Smooth muscle cell (in vitro differentiated cells): Measurements from ENCODE around the gene KANSL1. TPM values are rescaled to one million over a fixed set of nuclear protein-coding genes. Genes with fewer than 3 reads are reported as not detected.

ENCODE experiments used
- DNase-seq: peaks from one replicate; lab custom pipeline; 2025; ENCODE audit not compliant: unreplicated experiment; lab: John Stamatoyannopoulos, UW
- H2AFZ ChIP-seq: fragments of 200-600 bp; sonication (generic); 2 replicates; pipeline ENCODE4 v1.6.0; 2016; ENCODE audit warnings: antibody characterized with exemption, low read depth, mild to moderate bottlenecking
- H3F3A ChIP-seq: fragments of 200-600 bp; sonication (generic); 2 replicates; pipeline ENCODE4 v1.6.0; 2017; ENCODE audit warnings: antibody characterized with exemption, low read depth
- H3K27ac ChIP-seq: fragments of 200-600 bp; sonication (generic); 2 replicates; pipeline ENCODE4 v1.5.1; 2016; ENCODE audit warnings: low read depth, mild to moderate bottlenecking
- H3K27me3 ChIP-seq: fragments of 200-600 bp; sonication (generic); 2 replicates; pipeline ENCODE4 v1.6.1; 2016; ENCODE audit warnings: low read depth, mild to moderate bottlenecking
- H3K36me3 ChIP-seq: fragments of 200-600 bp; sonication (generic); 2 replicates; pipeline ENCODE4 v1.5.1; 2016; ENCODE audit warnings: low read depth
- H3K4me1 ChIP-seq: fragments of 200-600 bp; sonication (generic); 2 replicates; pipeline ENCODE4 v1.5.1; 2016; ENCODE audit warnings: low read depth
- H3K4me2 ChIP-seq: fragments of 200-600 bp; sonication (generic); 2 replicates; pipeline ENCODE4 v1.6.0; 2016; ENCODE audit warnings: mild to moderate bottlenecking
- H3K4me3 ChIP-seq: fragments of 200-600 bp; sonication (generic); 2 replicates; pipeline ENCODE4 v1.5.1; 2016; ENCODE audit warnings: mild to moderate bottlenecking
- H3K79me2 ChIP-seq: fragments of 200-600 bp; sonication (generic); 2 replicates; pipeline ENCODE4 v1.6.0; 2016; ENCODE audit warnings: low read depth, mild to moderate bottlenecking
- H3K9ac ChIP-seq: fragments of 200-600 bp; sonication (generic); 2 replicates; pipeline ENCODE4 v1.6.0; 2016; ENCODE audit warnings: low read depth
- H3K9me3 ChIP-seq: fragments of 200-600 bp; sonication (generic); replicated peaks from 2 replicates; pipeline ENCODE4 v1.5.1; 2016; ENCODE audit warnings: low read depth
- H4K20me1 ChIP-seq: fragments of 200-600 bp; sonication (generic); 2 replicates; pipeline ENCODE4 v1.6.0; 2016; ENCODE audit warnings: low read depth
- WGBS: methylation state at CpG from one replicate; pipeline ENCODE4 v1.1.7; 2016; ENCODE audit warnings: low lambda C conversion rate; 5-methylcytosine and 5-hydroxymethylcytosine counted together
- polyA plus RNA-seq: library from polyadenylated mRNA; unstranded; fragments of >200 nt; fragmentation: Nextera tagmentation; extraction: Ambion mirVana; gene quantifications from 2 replicates; pipeline ENCODE4 v1.2.1, GENCODE V29; 2016
- total RNA-seq: library from RNA; depleted of rRNA; stranded (reverse); fragments of >200 nt; gene quantifications from 2 replicates; pipeline ENCODE4 v1.2.3, GENCODE V29; 2014
- TF ChIP-seq, protein P1 (sequence below): fragments of 200-600 bp; sonication (generic); IDR thresholded peaks from 2 replicates; pipeline ENCODE4 v1.5.1; 2017; ENCODE audit warnings: borderline replicate concordance, mild to moderate bottlenecking, antibody characterized with exemption; ENCODE audit not compliant: insufficient read depth, poor library complexity, severe bottlenecking

KANSL1 gene
- total and polyA plus RNA-seq, 2 experiments from 2014 or later: 16.9 to 69.7 TPM

DNA sequence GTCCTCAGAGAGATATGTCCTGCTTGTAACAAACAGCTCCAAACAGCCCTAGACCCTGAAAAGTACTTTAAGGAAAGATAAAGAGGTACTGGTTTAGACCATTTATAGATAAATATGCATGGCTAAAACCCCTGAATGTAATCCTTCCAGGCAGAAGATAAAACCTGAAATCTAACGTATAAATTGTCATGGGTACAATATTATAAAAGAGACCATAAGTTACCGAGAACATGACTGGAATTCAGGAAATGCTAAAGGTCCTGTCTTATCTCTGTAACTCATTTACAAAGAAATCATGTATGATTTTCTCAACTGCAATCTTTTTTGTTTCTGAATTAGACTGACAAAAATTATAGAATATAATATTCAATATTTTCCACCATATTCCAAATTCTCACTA lies 9.2 kb upstream of the KANSL1 start:
- Histone ChIP-seq H3K79me2 (peaks cover 94% of the 10 kb centered on the region), H3K27me3 (no peaks in the 10 kb centered on the region), H3K4me1 (no peaks in the 10 kb centered on the region), H3K9ac (no peak overlapping the region), H3F3A (no peaks in the 10 kb centered on the region), H3K4me2 (no peak overlapping the region), H2AFZ (no peak overlapping the region), H3K27ac (no peak overlapping the region), H4K20me1 (peaks cover 98% of the 10 kb centered on the region), H3K36me3 (no peaks in the 10 kb centered on the region), H3K9me3 (no peaks in the 10 kb centered on the region), H3K4me3 (peak overlapping the region; percentile 6)
- DNase-seq: no peak
- TF ChIP-seq, protein P1, sequence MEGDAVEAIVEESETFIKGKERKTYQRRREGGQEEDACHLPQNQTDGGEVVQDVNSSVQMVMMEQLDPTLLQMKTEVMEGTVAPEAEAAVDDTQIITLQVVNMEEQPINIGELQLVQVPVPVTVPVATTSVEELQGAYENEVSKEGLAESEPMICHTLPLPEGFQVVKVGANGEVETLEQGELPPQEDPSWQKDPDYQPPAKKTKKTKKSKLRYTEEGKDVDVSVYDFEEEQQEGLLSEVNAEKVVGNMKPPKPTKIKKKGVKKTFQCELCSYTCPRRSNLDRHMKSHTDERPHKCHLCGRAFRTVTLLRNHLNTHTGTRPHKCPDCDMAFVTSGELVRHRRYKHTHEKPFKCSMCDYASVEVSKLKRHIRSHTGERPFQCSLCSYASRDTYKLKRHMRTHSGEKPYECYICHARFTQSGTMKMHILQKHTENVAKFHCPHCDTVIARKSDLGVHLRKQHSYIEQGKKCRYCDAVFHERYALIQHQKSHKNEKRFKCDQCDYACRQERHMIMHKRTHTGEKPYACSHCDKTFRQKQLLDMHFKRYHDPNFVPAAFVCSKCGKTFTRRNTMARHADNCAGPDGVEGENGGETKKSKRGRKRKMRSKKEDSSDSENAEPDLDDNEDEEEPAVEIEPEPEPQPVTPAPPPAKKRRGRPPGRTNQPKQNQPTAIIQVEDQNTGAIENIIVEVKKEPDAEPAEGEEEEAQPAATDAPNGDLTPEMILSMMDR: no peak
- 77% methylated on average over 2 of the region's 2 CpGs for WGBS

DNA sequence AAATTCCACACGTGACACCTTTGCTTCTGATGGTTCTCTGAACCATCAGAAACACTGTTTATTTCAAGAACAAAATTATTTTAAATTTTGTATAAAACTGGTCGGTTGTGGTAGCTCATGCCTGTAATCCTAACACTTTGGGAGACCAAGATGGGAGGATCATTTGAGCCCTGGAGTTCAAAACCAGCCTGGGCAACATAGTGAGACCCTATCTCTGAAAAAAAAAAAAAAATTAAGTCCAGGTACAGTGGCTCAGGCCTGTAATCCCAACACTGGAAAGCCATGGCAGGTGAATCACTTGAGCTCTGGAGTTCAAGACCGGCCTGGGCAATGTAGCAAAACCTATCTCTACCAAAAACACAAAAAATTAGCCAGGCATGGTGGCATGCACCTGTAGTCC lies 8.3 kb upstream of the KANSL1 start:
- WGBS: 98% methylated on average over 3 of the region's 3 CpGs
- H3K27me3 ChIP-seq: no peaks in the 10 kb centered on the region
- H3K9ac ChIP-seq: no peak overlapping the region
- H4K20me1 ChIP-seq: peaks cover 97% of the 10 kb centered on the region
- H2AFZ ChIP-seq: no peak overlapping the region
- H3F3A ChIP-seq: no peaks in the 10 kb centered on the region
- no peaks in the 10 kb centered on the region for H3K9me3 ChIP-seq
- no peaks in the 10 kb centered on the region for H3K4me1 ChIP-seq
- peaks cover 95% of the 10 kb centered on the region for H3K79me2 ChIP-seq
- no peak overlapping the region for H3K27ac ChIP-seq
- H3K36me3 ChIP-seq: no peaks in the 10 kb centered on the region
- no peak overlapping the region for H3K4me3 ChIP-seq
- no peak overlapping the region for H3K4me2 ChIP-seq
- TF ChIP-seq, protein P1: no peak
- DNase-seq: no peak

DNA sequence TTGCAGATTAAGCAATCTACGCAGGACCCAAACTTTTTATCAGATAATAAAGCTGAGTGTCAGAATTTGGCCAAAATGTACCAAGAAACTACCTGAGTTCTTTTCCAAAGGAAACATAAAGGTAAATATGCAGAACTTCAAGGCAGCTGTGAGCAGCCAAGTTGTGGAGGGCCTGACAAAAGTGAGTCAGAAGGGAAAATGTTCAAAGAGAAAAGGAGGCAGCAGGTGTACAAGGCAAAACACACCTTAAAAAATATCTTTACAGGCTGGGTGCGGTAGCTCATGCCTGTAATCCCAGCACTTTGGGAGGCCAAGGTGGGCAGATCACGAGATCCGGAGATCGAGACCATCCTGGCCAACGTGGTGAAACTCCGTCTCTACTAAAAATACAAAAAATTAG lies 7.0 kb upstream of the KANSL1 start:
- Histone ChIP-seq H3K9me3 (no peaks in the 10 kb centered on the region), H3K4me1 (no peaks in the 10 kb centered on the region), H3K27me3 (no peaks in the 10 kb centered on the region), H3K4me3 (no peak overlapping the region), H3K4me2 (no peak overlapping the region), H3K79me2 (peaks cover 98% of the 10 kb centered on the region), H4K20me1 (peaks cover 97% of the 10 kb centered on the region), H3K9ac (no peak overlapping the region), H3F3A (no peaks in the 10 kb centered on the region), H2AFZ (no peak overlapping the region), H3K36me3 (no peaks in the 10 kb centered on the region), H3K27ac (no peak overlapping the region)
- TF ChIP-seq, protein P1: no peak
- no peak for DNase-seq
- 90% methylated on average over 7 of the region's 7 CpGs for WGBS

DNA sequence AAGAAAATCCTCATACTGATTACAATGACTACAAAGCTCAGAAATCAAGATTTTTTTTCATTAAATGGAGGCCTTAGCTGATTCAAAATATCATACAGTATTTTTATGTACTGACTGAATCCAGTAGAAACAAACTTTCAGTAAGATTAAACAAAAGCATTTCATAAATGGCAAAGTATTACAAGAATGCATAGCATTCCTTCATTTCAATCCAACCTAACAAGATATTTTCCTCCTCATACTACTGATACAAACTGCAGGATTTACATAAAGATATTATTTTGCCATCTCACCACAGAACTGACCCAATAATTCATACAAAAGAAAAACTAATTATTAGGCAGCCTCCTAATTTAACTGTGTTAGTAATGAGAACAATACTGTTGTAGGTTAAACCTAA lies 6.2 kb upstream of the KANSL1 start:
- H3K9me3 ChIP-seq: no peaks in the 10 kb centered on the region
- H3K4me1 ChIP-seq: peaks cover under 1% of the 10 kb centered on the region
- H3K27me3 ChIP-seq: no peaks in the 10 kb centered on the region
- TF ChIP-seq, protein P1: no peak
- H3K4me3 ChIP-seq: no peak overlapping the region
- no peaks in the 10 kb centered on the region for H3K36me3 ChIP-seq
- H3K9ac ChIP-seq: no peak overlapping the region
- no peak for DNase-seq
- H3K4me2 ChIP-seq: peak overlapping the region; percentile 3
- H2AFZ ChIP-seq: no peak overlapping the region
- peaks cover 4% of the 10 kb centered on the region for H3F3A ChIP-seq
- no peak overlapping the region for H3K27ac ChIP-seq
- peaks cover 98% of the 10 kb centered on the region for H3K79me2 ChIP-seq
- peaks cover 97% of the 10 kb centered on the region for H4K20me1 ChIP-seq
